GM12878 (cell line): Measurements from ENCODE around the gene GPLD1. TPM values are rescaled to one million over a fixed set of nuclear protein-coding genes. Genes with fewer than 3 reads are reported as not detected.

Experiments used
- ATAC-seq: fragments of 200-7000 bp; cut with Tn5 transposase; 3 replicates; pipeline ENCODE4 v1.9.1; 2020; ENCODE audit warnings: mild to moderate bottlenecking, moderate library complexity
- BruUV-seq: library from RNA; stranded (reverse); fragments of 400-500 nt; replicated peaks from 2 replicates; lab custom pipeline; 2021; lab: Mats Ljungman, UMichigan
- CTCF ChIA-PET: fragments of 300-600 bp; sonication (Branson Sonifier 250); formaldehyde crosslinking; extraction: SDS; loops from one replicate; lab custom pipeline; 2021; ENCODE audit warnings: inconsistent platforms; lab: Yijun Ruan, JAX
- POLR2A ChIA-PET: fragments of 350-600 bp; formaldehyde crosslinking; extraction: SDS; loops from one replicate; lab custom pipeline; 2021; ENCODE audit warnings: inconsistent platforms; lab: Charles Lee
- RAD21 ChIA-PET: fragments of 300-600 bp; sonication (Branson Sonifier 250); formaldehyde crosslinking; loops from one replicate; lab custom pipeline; 2023; ENCODE audit warnings: antibody characterized with exemption; ENCODE audit not compliant: unreplicated experiment; lab: Charles Lee
- SMC1A ChIA-PET: fragments of 300-600 bp; sonication (Branson Sonifier 250); formaldehyde crosslinking; loops from one replicate; lab custom pipeline; 2023; ENCODE audit not compliant: unreplicated experiment, uncharacterized antibody; lab: Charles Lee
- DNase-seq: peaks from one replicate; pipeline ENCODE4 v3.0.0-alpha.2; 2011; ENCODE audit warnings: low read depth, low spot score
- FAIRE-seq: peaks from 3 replicates; lab custom pipeline; 2011; peaks lifted over from hg19 to GRCh38; lab: Jason Lieb, UNC
- H2AFZ ChIP-seq: 2 replicates; pipeline ENCODE4 v1.6.0; 2011; ENCODE audit warnings: low read depth, low read length, control low read depth; ENCODE audit not compliant: control insufficient read depth
- H3K27ac ChIP-seq: 2 replicates; pipeline ENCODE4 v1.5.1; 2011; ENCODE audit warnings: control low read depth; ENCODE audit not compliant: control insufficient read depth, insufficient read depth
- H3K27me3 ChIP-seq, 2 experiments: replicated peaks in 1 of 2; 2 replicates each; pipeline versions ENCODE4 v1.6.0 to v1.6.1; 2011; ENCODE audit warnings: low read length in 1 of 2; ENCODE audit not compliant: control insufficient read depth in 2 of 2, insufficient read depth in 2 of 2
- H3K36me3 ChIP-seq, 2 experiments: 2 replicates each; pipeline ENCODE4 v1.5.1; 2011; ENCODE audit warnings: low read length in 1 of 2; ENCODE audit not compliant: control insufficient read depth in 2 of 2, insufficient read depth in 2 of 2
- H3K4me1 ChIP-seq: 2 replicates; pipeline ENCODE4 v1.6.1; 2011; ENCODE audit warnings: mild to moderate bottlenecking, low read length, moderate library complexity, mixed read lengths; ENCODE audit not compliant: control insufficient read depth, insufficient read depth
- H3K4me2 ChIP-seq: 2 replicates; pipeline ENCODE4 v1.6.0; 2011; ENCODE audit warnings: control low read depth; ENCODE audit not compliant: control insufficient read depth, insufficient read depth
- H3K4me3 ChIP-seq: fragments of 200-600 bp; sonication (generic); 2 replicates; pipeline ENCODE4 v1.5.1; 2016
- H3K79me2 ChIP-seq: 2 replicates; pipeline ENCODE4 v1.6.0; 2011; ENCODE audit warnings: low read length; ENCODE audit not compliant: control insufficient read depth, insufficient read depth
- H3K9ac ChIP-seq: 2 replicates; pipeline ENCODE4 v1.8.0; 2011; ENCODE audit warnings: low read length, control low read depth, mixed read lengths; ENCODE audit not compliant: control insufficient read depth, insufficient read depth
- H3K9me3 ChIP-seq: replicated peaks from 3 replicates; pipeline ENCODE4 v1.5.1; 2011; ENCODE audit warnings: mild to moderate bottlenecking, low read length; ENCODE audit not compliant: control insufficient read depth, insufficient read depth
- H4K20me1 ChIP-seq: 2 replicates; pipeline ENCODE4 v1.6.0; 2011; ENCODE audit not compliant: control insufficient read depth, insufficient read depth
- RAD21 ChIP-seq: IDR thresholded peaks from 2 replicates; pipeline ENCODE4 v1.6.1; 2011; ENCODE audit warnings: mild to moderate bottlenecking, low read depth, low read length, moderate library complexity; ENCODE audit not compliant: insufficient read depth
- RUNX3 ChIP-seq: IDR thresholded peaks from 2 replicates; pipeline ENCODE4 v1.6.1; 2012; ENCODE audit warnings: low read length, inconsistent platforms
- SMC3 ChIP-seq: IDR thresholded peaks from 2 replicates; pipeline ENCODE4 v1.6.1; 2011; ENCODE audit warnings: low read length, improper control_type of control experiment, borderline replicate concordance
- ZNF217 ChIP-seq: fragments of 450-650 bp; IDR thresholded peaks from 2 replicates; pipeline ENCODE4 v1.6.1; 2017; ENCODE audit warnings: antibody characterized with exemption, mild to moderate bottlenecking
- WGBS: methylation state at CpG from one replicate; pipeline ENCODE4 v1.1.6; 2016; ENCODE audit warnings: low lambda C conversion rate; ENCODE audit not compliant: insufficient replicate concordance, insufficient coverage; ENCODE audit errors: missing lambda C conversion rate; 5-methylcytosine and 5-hydroxymethylcytosine counted together
- in situ Hi-C: fragments of 300-500 bp; cut with MboI; formaldehyde crosslinking; loops from 9 replicates; pipeline ENCODE4 v1.14.3; 2018; ENCODE audit warnings: mixed read lengths
- intact Hi-C: fragments of 100-400 bp; cut with micrococcal nuclease; formaldehyde crosslinking; loops from one replicate; pipeline ENCODE4 v1.14.2; 2022; ENCODE audit not compliant: unreplicated experiment
- polyA plus RNA-seq, 11 experiments: library from polyadenylated mRNA; depleted of rRNA in 4 of 11; unstranded in 6 of 11; stranded (reverse) in 5 of 11; fragments of >200 nt; fragmentation: Nextera tagmentation in 4 of 11; fragmentation: Illumina TruSeq in 1 of 11; extraction: Ambion mirVana in 4 of 11; extraction: Trizol in 1 of 11; gene quantifications; 1 replicate in 1 of 11; 2 replicates in 10 of 11; pipeline versions ENCODE4 v1.2.1 to v1.2.3, GENCODE V29; 2011 to 2016; ENCODE audit warnings: inconsistent platforms in 2 of 11, missing spikeins in 2 of 11, low read depth in 1 of 11
- total RNA-seq, 4 experiments: library from RNA; depleted of rRNA in 3 of 4; stranded (reverse); fragments of >200 nt in 3 of 4; fragmentation: Illumina TruSeq in 1 of 4; extraction: Trizol in 1 of 4; gene quantifications; 2 replicates each; pipeline versions ENCODE4 v1.2.1 to v1.2.3, GENCODE V29; 2013 to 2021
- TF ChIP-seq, protein P1 (sequence below), 3 experiments: IDR thresholded peaks in 2 of 3; conservative IDR thresholded peaks in 1 of 3; 2 replicates each; pipeline ENCODE4 v1.5.1; 2011; ENCODE audit warnings: low read depth in 3 of 3, low read length in 3 of 3, mild to moderate bottlenecking in 3 of 3, control low read depth in 2 of 3, moderate library complexity in 2 of 3, inconsistent platforms in 1 of 3, mixed read lengths in 1 of 3; ENCODE audit not compliant: control insufficient read depth in 2 of 3, insufficient read depth in 1 of 3; ENCODE audit errors: extremely low read depth in 1 of 3

GPLD1 gene
- total and polyA plus RNA-seq, 10 of the 15 experiments (the other 5 are each of a cell fraction or from before 2014, with no cell fraction given), result 0.04 to 1.0 (median 0.69) TPM

DNA sequence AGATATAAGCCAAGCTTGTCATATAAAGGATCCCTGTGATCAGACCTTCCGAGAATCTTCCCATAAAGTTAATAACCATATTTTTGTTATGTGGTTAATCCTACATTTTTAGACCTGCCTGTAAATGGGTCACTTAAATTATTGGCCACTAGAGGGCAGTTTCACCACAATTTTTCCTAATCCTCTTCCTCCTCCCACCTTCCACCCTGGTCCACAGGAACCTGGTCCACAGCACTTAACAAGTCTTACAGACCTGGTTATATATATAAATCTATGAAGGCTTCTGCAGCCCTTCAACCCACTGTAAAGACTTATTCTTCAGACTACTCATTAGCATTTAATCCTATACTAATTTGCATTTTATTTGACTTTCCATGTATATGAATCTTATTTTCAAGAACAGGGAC lies 58.3 kb downstream of the GPLD1 start:
- no peak overlapping the region for H2AFZ ChIP-seq
- CTCF ChIA-PET, result interaction anchor here (0.7 to 3.2 kb wide), 21 partner anchors 9 to 596 kb away, joined by 3 to 18 read pairs (median 4); partner anchors contain the start of gene ALDH5A1
- no peaks in the 10 kb centered on the region for H3K9me3 ChIP-seq
- peak; percentile 66 for FAIRE-seq
- H3K9ac ChIP-seq, result no peak overlapping the region
- no TSS peak for BruUV-seq
- no peaks in the 10 kb centered on the region for H3K27me3 ChIP-seq
- RAD21 ChIA-PET, result interaction anchor here (0.9 to 2.2 kb wide), 2 partner anchors 87 to 90 kb away, joined by 4 to 9 read pairs; no protein-coding TSS in a partner anchor
- H3K4me3 ChIP-seq, result no peak overlapping the region
- H4K20me1 ChIP-seq, result no peaks in the 10 kb centered on the region
- ATAC-seq, result peak; percentile 54; the same call in 1 of the 3 replicates
- no peak overlapping the region for H3K4me2 ChIP-seq
- POLR2A ChIA-PET, result no interaction called here
- no peak overlapping the region for H3K27ac ChIP-seq
- DNase-seq, result no peak
- in situ Hi-C loops (no loop called here), intact Hi-C loops (loop anchor here (2.0 to 5.0 kb wide), 3 partner anchors 91 to 264 kb away; no protein-coding TSS in a partner anchor)
- no peaks in the 10 kb centered on the region; a peak in 1 of 4 replicates for H3K36me3 ChIP-seq
- no peaks in the 10 kb centered on the region for H3K4me1 ChIP-seq
- TF ChIP-seq SMC3, result peak; percentile 42; the same call in 1 of the 2 replicates
- TF ChIP-seq RAD21, result peak; percentile 58
- no peak for TF ChIP-seq ZNF217
- TF ChIP-seq, protein P1, sequence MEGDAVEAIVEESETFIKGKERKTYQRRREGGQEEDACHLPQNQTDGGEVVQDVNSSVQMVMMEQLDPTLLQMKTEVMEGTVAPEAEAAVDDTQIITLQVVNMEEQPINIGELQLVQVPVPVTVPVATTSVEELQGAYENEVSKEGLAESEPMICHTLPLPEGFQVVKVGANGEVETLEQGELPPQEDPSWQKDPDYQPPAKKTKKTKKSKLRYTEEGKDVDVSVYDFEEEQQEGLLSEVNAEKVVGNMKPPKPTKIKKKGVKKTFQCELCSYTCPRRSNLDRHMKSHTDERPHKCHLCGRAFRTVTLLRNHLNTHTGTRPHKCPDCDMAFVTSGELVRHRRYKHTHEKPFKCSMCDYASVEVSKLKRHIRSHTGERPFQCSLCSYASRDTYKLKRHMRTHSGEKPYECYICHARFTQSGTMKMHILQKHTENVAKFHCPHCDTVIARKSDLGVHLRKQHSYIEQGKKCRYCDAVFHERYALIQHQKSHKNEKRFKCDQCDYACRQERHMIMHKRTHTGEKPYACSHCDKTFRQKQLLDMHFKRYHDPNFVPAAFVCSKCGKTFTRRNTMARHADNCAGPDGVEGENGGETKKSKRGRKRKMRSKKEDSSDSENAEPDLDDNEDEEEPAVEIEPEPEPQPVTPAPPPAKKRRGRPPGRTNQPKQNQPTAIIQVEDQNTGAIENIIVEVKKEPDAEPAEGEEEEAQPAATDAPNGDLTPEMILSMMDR (IDR thresholded peaks at IDR 0.05 in 2 of 3, conservative IDR thresholded peaks at IDR 0.05 in 1 of 3; ENCODE audit: control insufficient read depth in 2 of 3, extremely low read depth in 1 of 3, insufficient read depth in 1 of 3, low read depth in 3 of 3, low read length in 3 of 3), result peak; percentile 41 to 59 (median 44); a peak in 5 of 6 replicates
- peak; percentile 43; the same call in 1 of the 2 replicates for TF ChIP-seq RUNX3
- no peaks in the 10 kb centered on the region for H3K79me2 ChIP-seq
- WGBS, result 0% methylated on average over 1 of the region's 1 CpG
- SMC1A ChIA-PET, result interaction anchor here (0.8 to 2.0 kb wide), 6 partner anchors 21 to 153 kb away, joined by 3 to 17 read pairs (median 4); partner anchors contain the start of gene ALDH5A1
